Superior temporal gyrus (tissue), 1 donor: ENCODE results near the gene DOHH.
"Not testable (repeated sequence)": the region's sequence is repeated elsewhere in the genome, so short reads cannot be mapped to it uniquely, and the experiment has no call there.

Source experiments
- DNase-seq: peaks from one replicate; pipeline ENCODE4 v3.0.0-alpha.2; 2016; ENCODE audit errors: extremely low spot score

Gene DOHH

DNA sequence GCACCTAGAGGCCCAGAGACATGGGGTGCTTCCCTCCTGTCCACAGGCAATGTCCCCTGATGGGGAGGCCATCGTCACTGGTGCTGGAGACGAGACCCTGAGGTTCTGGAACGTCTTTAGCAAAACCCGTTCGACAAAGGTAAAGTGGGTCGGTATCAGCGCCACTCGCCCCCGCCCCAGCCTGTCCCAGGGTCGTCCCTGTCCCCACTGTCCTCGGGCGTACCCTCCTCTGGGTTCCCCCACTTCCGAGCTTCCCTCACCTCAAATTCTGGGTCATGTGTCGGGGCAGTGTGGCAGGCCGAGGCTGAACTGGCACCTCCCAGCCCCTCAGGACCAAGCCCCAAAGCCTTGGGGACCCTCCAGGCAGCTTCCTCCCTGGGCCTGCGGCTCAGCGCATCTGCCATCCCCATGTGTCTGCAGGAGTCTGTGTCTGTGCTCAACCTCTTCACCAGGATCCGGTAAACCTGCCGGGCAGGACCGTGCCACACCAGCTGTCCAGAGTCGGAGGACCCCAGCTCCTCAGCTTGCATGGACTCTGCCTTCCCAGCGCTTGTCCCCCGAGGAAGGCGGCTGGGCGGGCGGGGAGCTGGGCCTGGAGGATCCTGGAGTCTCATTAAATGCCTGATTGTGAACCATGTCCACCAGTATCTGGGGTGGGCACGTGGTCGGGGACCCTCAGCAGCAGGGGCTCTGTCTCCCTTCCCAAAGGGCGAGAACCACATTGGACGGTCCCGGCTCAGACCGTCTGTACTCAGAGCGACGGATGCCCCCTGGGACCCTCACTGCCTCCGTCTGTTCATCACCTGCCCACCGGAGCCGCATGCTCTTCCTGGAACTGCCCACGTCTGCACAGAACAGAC, 34.1 kb upstream of the DOHH start:
- DNase-seq, result no peak

DNA sequence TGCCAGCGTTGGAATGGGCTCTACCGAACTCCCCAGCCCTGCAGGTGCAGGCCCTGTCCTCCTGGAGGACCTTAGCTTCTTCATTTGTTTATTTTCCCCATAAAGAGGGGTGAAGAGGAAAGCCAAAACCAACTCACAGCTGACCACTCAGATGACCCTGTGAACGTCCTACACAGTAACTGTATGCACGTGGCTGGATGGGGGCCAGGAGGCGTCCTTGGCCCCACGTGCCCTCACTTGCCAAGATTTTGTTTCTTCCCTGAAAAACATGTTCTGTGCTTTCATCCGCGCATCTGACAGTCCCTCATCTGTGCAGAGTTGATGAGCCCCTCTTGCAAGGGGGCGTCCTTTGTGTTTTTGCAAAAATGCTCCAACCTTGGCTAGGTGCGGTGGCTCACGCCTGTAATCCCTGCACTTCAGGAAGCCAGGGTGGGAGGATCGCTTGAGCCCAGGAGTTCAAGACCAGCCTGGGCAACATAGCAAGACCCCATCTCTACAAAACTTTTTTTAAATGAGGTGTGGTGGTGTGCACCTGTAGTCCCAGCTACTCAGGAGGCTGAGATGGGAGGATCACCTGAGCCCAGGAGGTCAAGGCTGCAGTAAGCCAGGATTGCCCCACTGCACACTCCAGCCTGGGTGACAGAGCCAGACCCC, 33.2 kb upstream of the DOHH start:
- DNase-seq, result no peak

DNA sequence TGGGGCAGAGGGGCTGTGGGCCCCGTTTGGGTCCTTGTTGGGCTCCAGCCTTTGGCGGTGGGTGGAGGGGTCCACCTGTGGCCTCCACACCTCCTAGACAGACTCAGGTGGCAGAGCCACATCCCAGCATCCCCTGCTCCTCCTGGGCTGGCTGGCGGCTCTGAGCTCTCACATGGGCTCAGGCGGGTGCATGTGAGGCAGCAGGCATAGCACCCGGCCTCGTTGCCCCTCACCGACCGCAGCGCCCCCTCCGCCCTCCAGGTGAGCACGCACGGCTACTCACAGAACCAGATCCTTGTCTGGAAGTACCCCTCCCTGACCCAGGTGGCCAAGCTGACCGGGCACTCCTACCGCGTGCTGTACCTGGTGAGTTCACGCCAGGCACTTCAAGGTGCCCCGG, 32.6 kb upstream of the DOHH start:
- DNase-seq, result no peak

DNA sequence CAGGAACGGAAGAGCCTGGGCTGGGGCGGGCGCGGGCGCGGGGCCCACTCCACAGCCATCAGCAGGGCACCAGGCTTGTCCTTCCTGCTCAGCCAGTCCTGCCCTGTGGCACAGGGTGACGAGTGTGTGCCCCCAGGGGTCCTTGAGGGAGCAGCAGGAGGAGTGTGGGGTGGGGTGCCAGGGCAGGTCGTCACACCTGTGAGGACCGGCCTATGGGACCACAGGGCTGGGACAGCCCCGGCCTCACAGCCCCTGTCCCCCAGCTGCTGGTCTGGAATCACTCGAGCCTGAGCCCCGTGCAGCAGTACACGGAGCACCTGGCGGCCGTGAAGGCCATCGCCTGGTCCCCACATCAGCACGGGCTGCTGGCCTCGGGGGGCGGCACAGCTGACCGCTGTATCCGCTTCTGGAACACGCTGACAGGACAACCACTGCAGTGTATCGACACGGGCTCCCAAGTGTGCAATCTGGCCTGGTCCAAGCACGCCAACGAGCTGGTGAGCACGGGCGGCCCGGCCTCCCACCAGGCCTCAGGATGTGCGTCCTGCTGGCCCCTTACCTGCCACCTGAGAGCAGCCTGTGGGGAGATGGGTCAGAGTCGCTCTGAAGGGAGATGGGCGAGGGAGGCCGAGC, 31.8 kb upstream of the DOHH start:
- DNase-seq, result no peak

DNA sequence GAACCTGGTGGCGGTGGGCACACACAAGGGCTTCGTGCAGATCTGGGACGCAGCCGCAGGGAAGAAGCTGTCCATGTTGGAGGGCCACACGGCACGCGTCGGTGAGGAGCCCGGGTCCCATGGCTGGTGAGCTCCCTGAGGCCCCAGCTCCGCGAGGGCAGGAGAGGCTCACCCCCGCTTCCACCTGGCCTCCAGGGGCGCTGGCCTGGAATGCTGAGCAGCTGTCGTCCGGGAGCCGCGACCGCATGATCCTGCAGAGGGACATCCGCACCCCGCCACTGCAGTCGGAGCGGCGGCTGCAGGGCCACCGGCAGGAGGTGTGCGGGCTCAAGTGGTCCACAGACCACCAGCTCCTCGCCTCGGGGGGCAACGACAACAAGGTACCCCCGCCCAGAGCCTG, 31.2 kb upstream of the DOHH start:
- no peak for DNase-seq

DNA sequence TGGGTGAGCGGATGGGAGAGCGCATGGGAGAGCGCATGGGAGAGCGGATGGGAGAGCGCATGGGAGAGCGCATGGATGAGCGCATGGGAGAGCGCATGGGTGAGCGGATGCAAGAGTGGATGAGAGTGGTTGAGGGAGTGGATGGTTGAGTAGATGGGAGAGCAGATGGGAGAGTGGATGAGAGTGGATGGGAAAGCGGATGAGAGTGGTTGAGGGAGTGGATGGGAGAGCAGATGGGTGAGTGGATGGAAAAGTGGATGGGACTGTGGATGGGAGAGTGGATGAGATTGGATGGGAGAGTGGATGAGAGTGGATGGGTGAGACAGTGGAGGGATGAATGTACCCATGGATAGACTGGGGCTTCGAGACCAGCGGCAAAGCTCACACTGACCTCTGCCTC, 29.9 kb upstream of the DOHH start:
- no peak for DNase-seq

DNA sequence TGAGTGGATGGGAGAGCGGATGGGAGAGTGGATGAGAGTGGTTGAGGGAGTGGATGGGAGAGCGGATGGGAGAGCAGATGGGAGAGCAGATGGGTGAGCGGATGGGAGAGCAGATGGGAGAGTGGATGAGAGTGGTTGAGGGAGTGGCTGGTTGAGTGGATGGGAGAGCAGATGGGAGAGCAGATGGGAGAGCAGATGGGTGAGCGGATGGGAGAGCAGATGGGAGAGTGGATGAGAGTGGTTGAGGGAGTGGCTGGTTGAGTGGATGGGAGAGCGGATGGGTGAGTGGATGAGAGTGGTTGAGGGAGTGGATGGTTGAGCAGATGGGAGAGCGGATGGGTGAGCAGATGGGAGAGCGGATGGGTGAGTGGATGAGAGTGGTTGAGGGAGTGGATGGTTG, 28.8 kb upstream of the DOHH start:
- DNase-seq, result not testable (repeated sequence)

DNA sequence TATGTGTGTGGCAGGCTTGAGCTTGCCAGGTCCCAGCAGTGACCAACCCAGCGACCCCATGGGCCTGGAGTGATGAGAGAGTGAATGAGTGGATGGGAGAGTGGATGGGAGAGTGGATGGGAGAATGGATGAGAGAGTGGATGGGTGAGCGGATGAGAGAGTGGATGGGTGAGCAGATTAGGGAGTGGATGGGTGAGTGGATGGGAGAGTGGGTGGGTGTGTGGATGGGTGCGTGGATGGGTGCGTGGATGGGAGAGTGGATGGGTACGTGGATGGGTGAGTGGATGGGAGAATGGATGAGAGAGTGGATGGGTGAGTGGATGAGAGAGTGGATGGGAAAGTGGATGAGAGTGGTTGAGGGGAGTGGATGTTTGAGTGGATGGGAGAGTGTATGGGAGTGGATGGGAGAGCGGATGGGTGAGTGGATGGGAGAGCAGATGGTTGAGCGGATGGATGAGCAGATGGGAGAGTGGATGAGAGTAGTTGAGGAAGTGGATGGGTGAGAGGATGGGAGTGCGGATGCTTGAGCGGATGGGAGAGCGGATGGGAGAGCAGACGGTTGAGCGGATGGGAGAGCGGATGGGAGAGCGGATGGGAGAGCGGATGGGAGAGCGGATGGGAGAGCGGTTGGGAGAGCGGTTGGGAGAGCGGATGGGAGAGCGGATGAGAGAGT, 28.2 kb upstream of the DOHH start:
- DNase-seq, result no peak

DNA sequence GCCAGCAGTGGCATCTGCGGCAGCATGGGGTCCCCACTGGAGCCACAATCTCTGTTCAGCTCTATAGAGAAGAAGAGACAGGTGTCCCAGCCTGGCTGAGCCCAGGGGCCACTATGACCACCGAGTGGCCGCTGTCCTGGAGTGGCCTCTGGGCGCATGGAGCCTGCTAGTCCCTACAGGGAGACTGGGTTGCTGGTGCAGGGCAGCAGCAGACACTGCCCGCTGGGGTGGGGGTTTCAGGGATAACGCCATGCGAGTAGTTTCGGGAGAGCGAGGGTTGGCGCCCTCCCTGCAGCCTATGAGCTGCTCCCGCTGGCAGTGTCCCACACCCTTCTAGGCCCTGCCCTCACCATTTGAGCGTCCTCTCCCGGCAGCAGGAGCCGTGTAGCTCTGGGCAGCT, 27.6 kb upstream of the DOHH start:
- no peak for DNase-seq

DNA sequence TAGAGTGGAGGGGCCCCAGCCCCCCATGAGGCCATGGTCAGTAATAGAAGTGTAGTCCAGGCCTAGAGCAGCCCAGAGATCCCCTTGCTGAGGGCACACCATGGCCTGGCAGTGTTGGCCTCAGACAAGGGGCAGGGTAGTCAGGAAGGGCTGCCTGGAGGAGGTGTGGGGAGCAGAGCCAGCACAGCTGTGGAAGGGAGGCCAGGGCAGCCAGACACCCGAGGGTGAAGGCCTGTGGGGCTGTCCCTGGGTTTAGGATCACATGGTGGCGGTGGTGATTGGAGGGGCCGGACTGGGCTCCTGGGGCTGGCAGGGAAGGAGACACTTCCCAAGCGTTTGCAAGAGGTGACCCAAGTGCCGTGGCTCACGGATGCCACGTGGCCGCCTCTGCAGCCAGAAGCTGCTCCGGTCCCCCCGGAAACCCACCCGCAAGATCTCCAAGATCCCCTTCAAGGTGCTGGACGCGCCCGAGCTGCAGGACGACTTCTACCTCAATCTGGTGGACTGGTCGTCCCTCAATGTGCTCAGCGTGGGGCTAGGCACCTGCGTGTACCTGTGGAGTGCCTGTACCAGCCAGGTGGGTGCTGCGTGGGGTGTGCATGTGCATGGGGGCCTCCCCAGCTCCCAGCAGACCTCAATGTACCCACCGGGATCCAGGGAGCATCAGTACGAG, 26.9 kb upstream of the DOHH start:
- no peak for DNase-seq

DNA sequence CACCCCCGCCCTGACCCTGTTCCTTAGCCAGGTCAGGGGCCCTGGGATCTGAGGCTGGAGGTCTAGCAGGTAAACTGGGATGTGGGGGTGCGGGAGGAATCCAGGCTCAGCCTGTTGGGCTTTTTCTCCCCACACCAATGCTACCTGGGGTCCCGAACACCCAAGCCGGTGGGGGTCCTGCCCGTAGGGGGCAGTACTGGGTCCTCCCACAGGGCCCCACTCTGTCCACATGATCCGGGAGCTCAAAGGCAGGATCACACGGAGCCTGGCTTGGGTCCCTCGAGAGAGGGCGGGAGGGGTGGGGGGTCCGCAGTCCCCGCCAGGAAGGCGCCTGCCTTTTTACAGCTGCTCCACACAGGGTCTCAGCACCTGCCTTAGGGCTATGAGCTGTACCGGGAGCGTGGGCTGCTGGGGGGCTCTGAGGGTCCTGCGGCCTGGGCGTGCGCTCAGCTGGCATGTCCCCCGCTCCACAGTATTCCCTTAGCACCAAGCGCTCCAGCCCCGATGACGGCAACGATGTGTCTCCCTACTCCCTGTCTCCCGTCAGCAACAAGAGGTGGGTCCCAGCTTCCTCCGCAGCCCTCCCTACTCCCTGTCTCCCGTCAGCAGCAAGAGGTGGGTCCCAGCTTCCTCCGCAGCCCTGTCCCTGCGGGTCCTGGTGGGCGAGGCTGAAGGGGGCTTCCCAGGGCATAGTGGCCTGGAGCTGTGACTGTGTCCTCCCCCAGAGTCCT, 26.2 kb upstream of the DOHH start:
- no peak for DNase-seq

DNA sequence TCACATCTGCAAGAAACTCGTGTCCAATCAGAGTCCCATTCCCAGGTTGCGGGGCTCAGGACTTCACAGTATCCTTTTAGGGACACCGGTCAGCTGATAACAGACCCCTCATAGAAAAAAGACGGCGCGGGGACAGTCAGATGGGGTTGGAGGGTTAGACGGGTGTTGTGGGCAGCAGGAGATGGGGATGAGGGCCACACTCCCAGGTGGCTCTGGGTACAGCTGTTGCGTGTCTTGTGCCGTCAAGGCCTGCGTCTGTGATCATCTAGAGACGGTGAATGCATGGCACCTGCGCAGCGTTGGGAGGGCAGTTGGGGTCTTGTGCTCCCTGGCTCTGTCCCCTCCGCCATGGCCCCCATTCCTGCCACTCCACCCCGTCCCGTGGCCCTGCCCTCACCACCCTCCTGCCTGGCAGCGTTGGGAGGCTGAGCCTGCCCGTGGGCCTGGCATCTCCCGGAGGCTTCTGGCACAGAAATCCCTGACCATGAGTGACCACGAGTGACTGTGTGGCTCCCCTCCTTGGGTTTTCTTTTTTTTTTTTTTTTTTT, 24.5 kb upstream of the DOHH start:
- no peak for DNase-seq

DNA sequence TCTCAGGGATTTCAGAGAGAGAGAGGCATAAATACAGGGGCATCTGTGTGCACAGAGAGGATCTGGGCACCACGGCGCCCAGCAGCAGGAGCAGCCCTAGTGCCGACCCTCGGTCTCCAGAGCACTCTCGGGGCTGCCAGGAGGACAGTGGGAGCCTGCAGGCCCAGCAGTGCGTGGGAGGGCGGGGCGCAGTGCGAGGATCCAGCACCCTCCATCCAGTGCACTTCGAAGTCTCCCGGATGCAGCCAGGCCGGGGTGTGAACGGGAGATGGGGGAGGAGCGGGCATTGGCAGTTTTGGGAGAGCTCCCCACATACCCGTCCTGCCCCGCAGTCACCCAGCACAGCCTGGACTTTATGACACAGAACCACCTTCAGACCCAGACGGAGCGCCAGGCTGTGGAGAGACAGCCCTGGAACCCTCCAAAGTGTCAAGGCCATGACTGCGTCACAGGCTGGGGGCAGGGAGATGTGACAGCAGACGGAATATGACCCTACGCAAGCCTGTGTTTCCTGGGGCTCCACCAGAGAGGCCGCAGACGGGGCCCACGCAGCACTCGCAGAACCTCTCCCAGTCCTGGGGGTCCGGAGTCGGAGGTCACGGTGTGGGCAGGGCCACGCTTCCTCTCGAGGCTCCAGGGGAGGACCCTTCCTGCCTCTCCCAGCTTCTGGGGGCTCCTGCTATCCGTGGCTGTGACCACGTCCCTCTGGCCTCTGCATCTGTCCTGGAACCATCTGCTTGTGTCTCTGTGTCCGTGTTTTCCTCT, 23.8 kb upstream of the DOHH start:
- DNase-seq, result no peak

DNA sequence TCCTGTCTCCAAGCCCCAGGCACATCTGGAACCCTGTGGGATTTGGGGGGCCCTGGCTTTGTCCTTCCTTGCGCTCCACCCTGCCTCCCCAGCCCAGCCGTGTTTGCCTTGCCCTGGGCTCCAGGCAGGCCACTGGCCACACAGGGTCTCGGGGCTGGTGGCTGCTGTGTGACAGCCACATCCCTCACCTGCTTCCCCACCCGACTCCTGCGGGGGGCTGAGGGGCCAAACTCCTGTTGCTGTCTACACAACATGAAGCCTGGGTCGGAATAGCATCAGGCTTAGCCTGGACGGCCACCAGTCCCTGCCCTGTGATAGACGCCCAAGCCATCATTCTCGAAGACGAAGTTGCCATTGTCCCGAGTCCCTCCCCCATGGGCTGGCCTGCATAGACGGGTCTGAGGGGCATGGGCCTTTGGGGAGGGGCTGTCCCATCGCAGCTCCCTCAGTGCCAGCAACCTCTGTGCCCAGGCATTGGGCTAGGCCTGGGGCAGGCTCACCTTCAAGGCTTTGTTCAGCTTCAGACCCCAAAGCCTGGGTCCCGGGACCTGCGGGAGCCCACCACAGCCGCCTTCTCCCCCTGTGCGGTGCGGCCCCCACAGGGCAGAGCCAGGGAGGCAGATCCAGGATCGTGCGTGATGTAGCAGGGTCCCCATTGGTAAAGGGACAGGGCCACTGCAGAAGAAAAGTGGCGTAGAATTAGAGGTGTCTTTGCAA, 23.0 kb upstream of the DOHH start:
- no peak for DNase-seq

DNA sequence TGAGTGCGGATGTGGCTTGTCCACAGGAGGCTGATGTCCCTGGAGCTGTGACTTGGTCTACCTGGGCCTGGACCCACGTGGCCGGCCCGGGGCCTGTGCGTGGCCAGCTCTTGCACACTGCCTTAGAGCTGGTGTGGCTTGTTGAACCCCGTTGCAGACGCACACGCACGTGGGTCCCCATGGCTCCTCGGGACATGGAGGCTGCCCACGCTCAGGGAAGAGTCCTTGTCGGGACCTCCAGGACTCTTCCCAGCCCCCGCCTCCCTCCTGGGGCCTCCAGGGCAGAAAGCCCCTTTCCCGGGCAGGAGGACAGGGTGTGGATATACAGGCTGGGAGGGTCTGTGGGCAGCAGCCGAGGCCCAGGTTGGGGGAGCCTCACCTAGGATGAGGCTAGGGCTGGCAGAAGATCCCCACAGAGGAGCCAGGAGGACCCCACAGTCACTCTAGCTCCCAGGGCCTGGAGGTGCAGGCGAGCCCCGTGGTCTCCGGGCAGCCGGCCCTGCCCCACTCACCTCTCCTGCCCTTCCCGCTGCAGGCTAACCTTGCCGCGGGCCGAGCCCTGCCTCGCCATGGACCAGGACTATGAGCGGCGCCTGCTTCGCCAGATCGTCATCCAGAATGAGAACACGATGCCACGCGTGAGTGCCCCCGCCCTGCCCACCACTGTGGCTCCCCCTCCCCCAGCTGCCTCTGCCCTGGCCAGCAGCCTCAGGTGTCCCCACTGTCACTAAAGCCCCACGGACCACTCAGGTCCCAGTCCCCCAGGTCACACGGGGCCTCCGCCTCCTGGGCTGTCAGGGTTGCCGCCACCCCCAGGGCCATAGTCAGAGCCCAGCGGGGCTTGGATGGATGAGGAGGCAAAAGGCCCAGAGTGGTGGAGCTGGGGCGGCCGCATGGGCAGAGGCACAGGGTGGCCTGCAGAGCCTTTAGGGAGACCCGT, 22.2 kb upstream of the DOHH start:
- DNase-seq, result no peak

DNA sequence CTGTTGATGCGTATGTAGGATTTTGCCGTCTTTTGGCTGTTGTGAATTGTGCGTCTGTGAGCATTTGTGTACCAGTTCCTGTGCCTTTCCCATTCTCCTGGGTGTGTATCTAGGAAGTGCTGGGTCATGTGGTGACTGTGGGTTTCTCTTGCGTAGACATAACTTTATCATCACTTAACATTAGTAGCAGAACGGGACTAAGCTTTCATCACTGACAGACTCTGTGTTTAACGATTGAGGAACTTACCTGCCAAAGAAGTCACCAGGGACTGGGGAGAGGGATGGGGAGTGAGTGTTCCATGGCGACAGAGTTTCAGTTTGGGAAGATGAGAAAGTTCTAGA, 20.6 kb upstream of the DOHH start:
- DNase-seq, result no peak

DNA sequence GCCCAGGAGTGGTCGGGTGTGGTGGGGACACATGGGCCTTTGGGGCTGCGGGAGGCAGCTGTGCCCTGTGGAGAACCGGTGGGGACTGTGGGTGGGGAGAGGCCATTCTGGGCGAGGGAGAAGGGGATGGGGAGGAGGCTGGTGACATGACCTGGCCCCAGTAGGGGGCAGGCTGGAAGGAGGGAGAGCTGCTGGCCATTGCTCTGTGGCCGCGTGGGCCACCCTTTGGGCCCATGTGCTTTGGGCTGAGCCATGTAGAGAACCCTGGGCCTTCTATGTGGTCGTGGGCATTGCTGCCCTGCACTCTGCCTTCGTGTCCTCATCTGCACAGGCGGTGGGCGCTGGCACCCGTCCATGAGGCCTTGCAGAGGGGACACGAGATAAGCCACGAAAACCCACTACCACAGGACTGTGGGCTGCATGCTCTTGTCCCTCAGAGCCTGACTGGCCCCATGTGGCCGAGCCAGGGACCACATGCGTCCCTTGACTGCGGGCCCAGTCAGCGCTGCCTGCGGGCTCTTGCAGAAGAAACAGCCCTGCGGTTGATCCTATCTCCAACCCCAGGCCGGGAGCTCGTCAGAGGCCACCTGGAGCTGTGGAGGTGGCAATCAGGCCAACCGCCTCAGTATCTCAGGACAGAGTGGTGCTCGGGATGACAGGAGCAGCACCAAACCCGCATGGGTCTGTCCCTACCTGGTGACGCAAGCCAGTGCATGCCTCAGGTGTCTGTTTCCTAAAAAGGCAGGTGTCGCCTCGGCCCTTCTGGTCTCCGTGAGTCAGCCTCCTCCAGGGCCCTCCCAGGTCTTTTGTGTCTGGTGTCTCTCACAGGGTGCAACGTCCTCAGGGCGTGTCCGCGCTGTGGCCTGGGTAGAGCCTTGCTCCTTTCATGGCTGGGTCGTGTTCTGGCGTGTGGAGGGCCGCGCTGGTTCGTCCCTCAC, 20.0 kb upstream of the DOHH start:
- DNase-seq, result no peak
